ENCODE data around the gene CACNG3. TPM values are rescaled to one million over a fixed set of nuclear protein-coding genes. Genes with fewer than 3 reads are reported as not detected.
"Not testable (repeated sequence)": the region's sequence is repeated elsewhere in the genome, so short reads cannot be mapped to it uniquely, and the experiment has no call there.

CACNG3 gene
- not detected for polyA plus RNA-seq (ENCODE audit: insufficient read length in 3 of 3)
- long read RNA-seq, donor 1, result 0 reads
- long read RNA-seq, donor 2, result 0 reads
- long read RNA-seq, donor 3, result 0 reads
- long read RNA-seq, donor 4, result 0 reads
- long read RNA-seq, donor 5, result 0 reads
- long read RNA-seq, donor 6, partial matches to known transcripts, result 0 of 1 reads
- long read RNA-seq, donor 6, other reads (novel, unspliced or antisense), result 0 of 1 reads
- long read RNA-seq, donor 7, result 0 reads
- long read RNA-seq, donor 8, result 0 reads
- long read RNA-seq, donor 9, result 0 reads
- long read RNA-seq, donor 10, result 0 reads
- long read RNA-seq, donor 11, result 0 reads
- long read RNA-seq, donor 12, result 0 reads
- long read RNA-seq, donor 13, result 0 reads
- long read RNA-seq, donor 14, result 0 reads
- long read RNA-seq, donor 15, result 0 reads
- long read RNA-seq, donor 16, result 0 reads

DNA sequence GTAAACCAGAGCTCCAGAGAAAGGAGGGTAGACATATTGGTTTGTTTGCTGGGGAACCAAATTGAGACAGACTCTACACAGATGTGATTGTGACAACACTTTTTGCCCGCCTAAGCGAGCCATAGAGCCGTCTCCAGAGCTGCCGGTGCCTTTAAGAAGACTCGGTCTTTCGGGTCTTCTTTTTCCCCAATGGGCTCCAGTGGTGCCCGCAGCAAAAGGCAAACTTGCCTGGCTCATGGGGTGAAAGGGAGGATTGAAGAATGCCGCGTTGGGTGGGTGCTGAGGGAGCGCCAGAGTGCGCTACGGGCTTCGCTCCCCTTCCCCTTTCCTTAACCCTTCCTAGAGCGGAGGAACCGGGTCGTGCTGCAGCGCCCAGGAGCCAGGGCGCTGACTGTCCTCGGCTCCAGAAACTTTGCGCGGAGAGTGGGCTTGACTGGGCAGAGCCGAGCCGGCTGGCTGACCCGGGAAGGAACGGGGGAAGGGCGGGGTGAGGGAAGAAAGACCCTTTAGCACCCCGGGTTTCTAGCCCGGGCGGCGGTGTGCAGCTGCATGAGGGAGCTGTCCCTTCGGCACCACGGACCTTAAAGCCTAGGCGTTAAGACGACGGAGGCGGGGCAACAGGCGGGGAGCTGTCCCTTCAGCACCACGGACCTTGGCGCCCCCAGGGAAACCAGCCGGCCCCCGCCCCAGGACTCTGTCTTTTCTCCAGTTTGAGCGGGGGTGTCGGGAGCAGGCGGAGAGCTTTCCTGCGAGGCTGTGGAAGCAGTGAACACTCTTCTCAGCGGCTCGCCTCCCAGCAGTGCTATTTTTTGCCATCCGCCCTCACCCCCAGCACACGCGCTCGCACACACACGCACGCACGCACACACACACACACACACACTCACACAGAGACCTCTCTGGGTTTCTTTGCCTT is at the start of gene CACNG3:
TSS of gene CACNG3 (plus strand) at position 880 of the 916 bp plus-strand sequence. CDS start 420 bp downstream, outside the sequence.
- DNase-seq (ENCODE audit: extremely low read depth in 1 of 11, low read depth in 9 of 11, low spot score in 4 of 11), result peak; percentile 31 to 85 (median 76)

DNA sequence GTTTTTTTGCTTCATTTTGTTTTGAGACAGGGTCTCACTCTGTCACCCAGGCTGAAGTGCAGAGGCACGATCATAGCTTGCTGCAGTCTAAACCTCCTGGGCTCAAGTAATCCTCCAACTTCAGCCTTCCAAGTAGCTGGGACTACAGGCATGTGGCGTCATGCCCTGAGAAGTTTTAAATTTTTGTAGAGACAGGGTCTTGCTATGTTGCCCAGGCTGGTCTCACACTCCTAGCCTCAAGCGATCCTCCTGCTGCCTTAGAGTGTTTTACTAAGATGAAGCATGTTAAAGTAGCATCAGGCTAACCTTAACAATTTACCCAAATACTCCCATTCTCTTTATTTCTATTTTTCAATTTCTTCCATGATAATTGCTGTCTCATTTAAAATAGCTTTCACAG is 49.2 kb upstream of the CACNG3 start:
- DNase-seq (ENCODE audit: extremely low read depth in 1 of 11, low read depth in 9 of 11, low spot score in 4 of 11), result no peak

DNA sequence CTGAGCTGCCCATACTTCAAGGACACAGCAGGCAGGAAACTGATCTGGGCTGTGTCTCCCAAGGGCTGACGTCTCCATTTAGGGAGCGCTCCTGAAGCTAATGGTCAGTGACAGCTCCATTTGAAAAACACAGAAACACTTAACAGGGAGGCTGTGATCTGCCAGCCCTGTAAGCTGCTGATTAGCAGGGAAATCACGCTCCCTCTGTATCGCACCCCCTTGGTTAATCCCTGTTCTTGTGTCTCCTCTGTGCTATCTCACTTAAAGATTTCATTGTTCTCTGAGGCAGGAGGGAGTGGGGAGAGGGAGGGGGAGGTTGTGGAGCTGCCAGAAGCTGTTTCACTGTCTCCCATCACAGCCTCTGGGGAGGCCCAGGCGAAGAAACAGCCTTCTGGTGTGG is 47.4 kb upstream of the CACNG3 start:
- DNase-seq (ENCODE audit: extremely low read depth in 1 of 11, low read depth in 9 of 11, low spot score in 4 of 11), result peak in 1 of 11 donors; percentile 3

DNA sequence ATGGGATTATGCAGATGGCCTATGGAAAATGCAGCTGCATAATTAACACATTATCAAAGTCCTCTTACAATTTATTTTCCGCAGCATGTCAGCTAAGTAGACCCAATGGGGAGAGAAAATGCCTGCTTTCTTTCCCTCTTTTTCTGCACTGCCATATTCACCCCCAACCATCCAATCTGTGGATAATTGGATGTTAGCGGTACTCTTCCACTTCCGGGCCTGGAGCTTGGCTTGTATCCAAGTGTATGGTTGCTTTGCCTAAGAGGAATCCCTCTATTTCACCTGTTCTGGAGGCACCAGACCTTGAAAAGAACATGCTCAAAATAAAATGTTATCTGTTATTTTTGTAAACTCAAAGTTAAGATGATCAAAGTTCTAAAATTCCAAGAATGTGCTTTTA is 41.1 kb upstream of the CACNG3 start:
- no peak for DNase-seq (ENCODE audit: extremely low read depth in 1 of 11, low read depth in 9 of 11, low spot score in 4 of 11)

DNA sequence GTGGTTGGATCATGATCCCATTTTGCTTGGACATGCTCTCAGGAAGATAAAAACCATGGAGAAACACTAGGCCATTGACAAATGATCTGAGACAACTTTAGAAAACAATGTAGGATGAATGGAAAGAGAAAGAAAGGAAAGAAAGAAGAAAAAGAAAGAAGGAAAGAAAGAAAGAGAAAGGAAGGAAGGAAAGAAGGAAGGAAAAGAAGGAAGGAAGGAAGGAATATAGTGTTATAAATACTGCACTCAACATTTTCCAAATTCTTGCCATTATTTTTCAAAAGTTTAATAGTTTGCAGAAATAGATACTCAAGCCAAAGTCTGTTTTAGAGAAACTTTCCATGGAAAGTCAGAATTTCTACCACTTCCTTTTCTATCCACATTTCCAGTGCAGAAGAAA is 39.2 kb upstream of the CACNG3 start:
- no peak for DNase-seq (ENCODE audit: extremely low read depth in 1 of 11, low read depth in 9 of 11, low spot score in 4 of 11)

DNA sequence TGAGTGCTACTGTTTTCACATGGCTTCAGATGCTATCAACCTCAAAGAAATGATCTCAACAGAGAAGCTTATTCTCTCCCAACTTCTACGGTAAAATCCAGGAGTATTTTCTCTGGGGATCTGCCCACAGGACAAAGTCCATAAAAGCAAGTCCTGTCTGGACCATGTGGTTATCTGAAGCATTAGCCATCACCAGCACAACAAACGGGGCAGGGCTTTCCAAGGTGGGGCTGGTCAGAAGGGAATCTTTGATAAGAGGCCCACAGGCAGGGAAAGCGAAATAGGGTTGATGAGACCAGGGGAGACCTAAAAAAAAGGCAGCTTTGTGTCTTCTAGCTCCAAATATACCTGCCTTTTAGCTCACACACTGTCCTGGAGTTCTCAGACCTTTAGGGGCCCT is 38.7 kb upstream of the CACNG3 start:
- no peak for DNase-seq (ENCODE audit: extremely low read depth in 1 of 11, low read depth in 9 of 11, low spot score in 4 of 11)

DNA sequence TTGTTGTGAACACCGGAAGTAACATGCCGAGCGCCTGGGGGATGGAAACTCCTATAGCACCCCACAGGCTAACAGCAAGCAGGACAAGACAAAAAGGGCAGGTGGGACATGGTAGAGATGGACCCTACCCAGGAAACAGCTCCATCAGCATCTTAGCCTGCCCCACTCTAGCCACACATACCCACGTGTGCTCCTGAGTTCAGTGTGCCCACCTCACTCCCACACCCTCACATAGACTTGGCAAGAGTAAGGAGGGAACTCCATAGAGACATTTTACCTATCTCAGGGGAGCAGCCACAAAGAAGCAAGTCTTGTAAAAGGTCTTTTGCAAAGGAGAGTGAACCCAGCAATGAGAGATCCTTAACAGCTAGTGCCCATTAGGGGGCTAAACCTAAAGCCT is 37.8 kb upstream of the CACNG3 start:
- no peak for DNase-seq (ENCODE audit: extremely low read depth in 1 of 11, low read depth in 9 of 11, low spot score in 4 of 11)

DNA sequence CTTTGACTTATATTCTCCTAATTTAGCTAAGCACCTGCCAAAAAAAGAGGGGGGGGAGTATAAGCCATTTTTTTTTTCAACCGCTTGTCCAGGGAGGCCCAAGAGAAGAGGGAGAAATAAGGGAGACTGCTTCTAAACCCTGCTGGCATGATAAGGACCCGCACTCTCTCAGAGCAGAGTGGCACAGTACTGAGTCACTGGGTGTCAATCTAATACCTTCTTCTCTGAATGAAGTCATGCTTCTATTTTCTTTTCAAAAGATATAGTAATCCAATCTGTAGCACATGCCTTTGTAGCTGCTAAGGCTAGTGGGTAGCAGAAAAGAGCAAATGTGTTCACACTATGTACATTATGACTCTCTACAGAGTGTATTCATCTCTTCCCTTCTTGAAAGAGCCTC is 34.9 kb upstream of the CACNG3 start:
- DNase-seq (ENCODE audit: extremely low read depth in 1 of 11, low read depth in 9 of 11, low spot score in 4 of 11), result no peak

DNA sequence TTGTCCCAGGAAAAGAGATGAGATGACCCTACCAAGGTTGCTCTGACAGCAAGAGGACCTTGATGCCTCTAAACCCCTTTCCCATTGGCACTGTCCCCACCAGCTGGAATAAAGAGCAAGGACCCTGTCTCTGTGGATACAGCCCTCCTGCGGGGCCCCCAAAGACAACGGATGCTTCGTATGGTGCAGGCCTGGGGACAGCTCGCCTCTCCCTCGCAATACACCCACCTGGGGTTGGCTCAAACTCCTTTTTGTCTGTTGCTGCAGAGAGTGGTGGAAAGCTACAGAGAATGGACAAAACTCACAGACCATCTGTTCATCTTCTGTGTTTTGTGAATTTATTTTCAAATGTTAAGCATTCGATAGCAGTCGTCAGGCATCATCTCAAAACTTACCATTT is 27.6 kb upstream of the CACNG3 start:
- DNase-seq (ENCODE audit: extremely low read depth in 1 of 11, low read depth in 9 of 11, low spot score in 4 of 11), result no peak

DNA sequence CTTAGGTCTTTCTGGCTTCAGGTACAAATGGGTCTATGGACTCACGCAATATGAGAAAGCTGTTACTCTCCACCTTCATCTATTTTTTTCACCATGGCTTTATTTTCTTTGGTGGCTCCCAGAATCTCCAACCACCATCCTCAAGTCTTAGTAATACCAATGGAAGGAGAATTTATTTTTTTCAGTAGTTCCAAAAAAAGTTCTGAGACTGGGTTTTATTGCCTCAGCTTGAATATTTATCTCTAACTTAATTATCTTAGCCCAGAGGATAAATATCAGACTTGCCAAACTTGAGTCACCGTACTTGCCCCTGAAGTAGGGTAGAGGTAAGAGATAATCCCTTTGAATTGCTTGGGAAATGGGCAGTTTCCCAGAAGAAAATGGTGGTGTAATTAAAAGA is 23.2 kb upstream of the CACNG3 start:
- DNase-seq (ENCODE audit: extremely low read depth in 1 of 11, low read depth in 9 of 11, low spot score in 4 of 11), result no peak

DNA sequence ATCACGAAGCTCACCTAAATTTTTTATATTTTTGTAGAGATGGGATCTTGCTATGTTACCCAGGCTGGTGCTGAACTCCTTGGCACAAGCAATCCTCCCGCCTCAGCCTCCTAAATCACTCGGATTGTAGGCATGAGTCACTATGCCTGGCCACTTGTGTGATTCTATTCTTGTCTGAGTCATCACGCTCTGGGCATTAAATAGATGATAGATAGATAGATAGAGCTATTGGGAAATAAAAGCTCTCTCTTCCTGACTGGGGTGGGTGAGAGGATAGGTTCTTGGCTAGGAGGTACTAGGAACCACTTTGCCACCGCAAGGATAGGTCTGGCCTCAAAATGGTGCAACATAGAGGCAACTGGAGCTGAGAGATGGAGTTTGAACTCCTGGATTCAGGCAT is 21.4 kb upstream of the CACNG3 start:
- DNase-seq (ENCODE audit: extremely low read depth in 1 of 11, low read depth in 9 of 11, low spot score in 4 of 11), result no peak

DNA sequence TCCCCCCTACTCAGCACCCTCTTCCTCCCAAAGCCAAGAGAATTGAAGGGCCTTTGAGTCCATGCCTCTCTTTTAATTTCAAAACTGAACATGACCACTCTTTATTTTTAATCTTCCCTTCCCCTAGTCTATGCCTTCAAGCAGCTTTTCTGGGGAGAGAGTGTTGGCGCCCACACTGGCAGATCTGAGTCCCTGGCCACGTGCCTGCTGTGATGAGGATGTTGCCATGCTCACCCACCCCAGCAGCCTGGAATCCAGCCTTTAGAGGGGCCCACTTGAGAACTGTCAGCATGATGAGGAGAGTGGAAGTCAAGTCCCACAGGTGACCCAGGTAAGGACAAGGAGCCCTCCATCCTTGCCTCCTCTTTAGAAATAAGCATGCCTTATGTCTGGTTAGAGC is 20.3 kb upstream of the CACNG3 start:
- no peak for DNase-seq (ENCODE audit: extremely low read depth in 1 of 11, low read depth in 9 of 11, low spot score in 4 of 11)

DNA sequence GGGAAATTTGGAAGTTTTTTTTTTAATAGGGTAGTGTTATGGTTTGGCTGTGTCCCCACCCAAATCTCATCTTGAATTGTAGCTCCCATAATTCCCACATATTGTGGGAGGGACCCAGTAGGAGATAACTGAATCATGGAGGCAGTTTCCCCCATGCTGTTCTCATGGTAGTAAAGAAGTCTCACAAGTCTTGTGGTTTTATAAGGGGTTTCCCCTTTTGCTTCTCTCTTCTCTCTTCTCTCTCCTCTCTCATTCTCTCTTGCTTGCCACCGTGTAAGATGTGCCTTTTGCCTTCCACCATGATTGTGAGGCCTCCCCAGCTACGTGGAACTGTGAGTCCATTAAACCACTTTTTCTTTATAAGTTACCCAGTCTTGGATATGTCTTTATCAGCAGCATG is 17.3 kb upstream of the CACNG3 start:
- DNase-seq (ENCODE audit: extremely low read depth in 1 of 11, low read depth in 9 of 11, low spot score in 4 of 11), result not testable (repeated sequence)

DNA sequence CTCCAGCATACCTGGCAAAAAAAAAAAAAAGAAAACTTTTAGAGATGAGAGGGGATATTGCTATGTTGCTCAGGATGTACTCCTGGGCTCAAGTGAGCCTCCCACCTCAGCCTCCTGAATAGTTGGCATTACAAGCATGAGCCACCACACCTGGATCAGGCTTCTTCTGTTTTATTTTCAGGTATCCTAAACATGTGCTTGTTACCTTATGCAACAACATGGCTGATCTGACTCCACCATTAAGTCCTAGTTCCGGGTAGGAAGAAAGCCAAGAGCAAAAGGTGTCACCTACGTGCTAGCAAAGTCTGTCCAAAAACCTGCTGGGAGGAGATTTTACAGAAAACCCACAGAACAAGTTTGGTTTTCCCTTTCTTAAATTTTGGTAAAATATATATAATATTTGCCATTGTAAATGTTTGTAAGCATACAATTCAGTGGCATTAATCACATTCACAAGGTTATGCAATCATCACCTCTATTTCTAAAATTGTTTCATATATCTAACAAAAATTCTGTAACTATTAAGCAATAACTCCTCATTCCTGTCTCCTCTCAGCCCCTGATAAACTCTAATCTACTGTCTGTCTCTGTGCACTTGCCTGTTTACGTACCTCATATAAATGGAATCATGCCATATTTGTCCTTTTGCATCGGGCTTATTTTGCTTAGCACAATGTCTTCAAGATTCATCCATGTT is 9.1 kb upstream of the CACNG3 start:
- no peak for DNase-seq (ENCODE audit: extremely low read depth in 1 of 11, low read depth in 9 of 11, low spot score in 4 of 11)

DNA sequence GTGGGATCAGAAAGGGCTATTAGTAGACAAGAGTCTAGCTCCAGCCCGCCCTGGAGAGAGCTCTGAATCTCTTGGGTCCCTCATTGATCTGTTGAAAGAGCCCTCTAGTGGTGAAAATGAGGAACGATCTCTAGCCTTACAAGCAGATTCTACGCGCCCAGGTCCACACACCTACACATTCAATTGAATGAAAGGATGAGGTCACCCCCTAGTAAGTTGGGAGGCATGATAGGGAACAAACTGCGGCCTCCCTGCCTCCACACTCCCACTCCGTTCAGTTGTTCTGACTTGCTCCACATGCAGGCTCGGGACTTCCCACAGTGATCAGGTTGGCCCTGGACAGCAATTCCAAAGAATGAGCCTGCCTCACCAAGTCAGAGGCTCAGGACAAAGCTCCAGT is 2.9 kb upstream of the CACNG3 start:
- peak in 3 of 11 donors; percentile 6 to 21 (median 13) for DNase-seq (ENCODE audit: extremely low read depth in 1 of 11, low read depth in 9 of 11, low spot score in 4 of 11)

DNA sequence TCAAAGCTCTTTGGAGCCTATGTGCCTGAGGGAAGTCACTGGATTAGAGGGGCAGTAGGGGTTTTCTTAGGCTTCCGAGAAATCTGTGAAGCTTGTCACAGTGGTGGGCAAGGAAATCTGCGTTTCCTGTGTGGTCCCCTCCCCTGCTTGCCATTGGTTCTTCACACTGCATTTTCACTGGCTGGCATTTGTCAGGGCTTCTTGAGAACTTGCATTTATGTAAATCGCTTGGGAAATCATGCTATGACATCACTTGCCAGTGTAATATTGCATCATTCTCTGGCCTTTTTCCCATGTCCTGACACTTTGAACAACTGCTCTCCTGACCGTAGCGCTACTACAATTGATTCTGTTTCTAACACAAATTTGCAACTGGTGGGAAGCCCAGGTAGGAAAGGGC is 1.8 kb downstream of the CACNG3 start:
- DNase-seq (ENCODE audit: extremely low read depth in 1 of 11, low read depth in 9 of 11, low spot score in 4 of 11), result no peak

DNA sequence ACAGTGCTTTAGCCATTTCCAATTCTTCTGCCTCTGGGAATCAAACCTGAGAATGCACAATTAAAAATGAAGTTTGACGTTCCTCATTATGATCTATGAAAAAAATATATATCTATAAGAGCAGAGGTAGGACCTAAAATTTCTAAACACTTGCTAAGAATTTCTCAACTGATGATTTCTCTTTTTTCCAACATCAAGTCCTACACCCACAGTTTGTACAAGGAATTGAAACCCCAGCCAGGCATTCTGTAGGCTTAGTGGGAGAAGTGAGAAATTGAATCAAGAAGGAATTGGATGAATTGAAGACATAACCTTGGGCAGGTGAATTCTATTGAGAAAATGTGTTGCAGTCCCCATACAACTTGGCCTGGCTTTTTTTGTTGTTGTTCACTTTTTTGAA is 2.7 kb downstream of the CACNG3 start:
- no peak for DNase-seq (ENCODE audit: extremely low read depth in 1 of 11, low read depth in 9 of 11, low spot score in 4 of 11)

DNA sequence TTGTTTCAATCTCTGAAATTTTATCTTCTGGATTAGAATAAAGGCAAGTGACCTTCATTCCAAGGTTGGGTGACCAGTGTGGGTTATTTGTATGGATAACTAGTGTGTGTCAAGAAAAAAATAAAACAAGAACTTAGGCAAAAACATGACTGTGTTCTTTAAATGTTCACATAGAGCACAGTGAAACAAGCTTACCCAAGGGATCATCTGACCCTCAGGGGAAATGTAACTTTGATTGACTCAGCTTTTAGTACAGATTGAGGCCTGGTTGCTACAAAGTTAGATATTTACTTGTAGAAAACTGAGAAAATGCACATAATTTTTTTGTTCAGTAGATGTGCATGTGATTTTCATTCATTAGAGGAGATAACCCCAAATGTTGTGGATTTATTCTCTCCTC is 6.7 kb downstream of the CACNG3 start:
- DNase-seq (ENCODE audit: extremely low read depth in 1 of 11, low read depth in 9 of 11, low spot score in 4 of 11), result no peak

DNA sequence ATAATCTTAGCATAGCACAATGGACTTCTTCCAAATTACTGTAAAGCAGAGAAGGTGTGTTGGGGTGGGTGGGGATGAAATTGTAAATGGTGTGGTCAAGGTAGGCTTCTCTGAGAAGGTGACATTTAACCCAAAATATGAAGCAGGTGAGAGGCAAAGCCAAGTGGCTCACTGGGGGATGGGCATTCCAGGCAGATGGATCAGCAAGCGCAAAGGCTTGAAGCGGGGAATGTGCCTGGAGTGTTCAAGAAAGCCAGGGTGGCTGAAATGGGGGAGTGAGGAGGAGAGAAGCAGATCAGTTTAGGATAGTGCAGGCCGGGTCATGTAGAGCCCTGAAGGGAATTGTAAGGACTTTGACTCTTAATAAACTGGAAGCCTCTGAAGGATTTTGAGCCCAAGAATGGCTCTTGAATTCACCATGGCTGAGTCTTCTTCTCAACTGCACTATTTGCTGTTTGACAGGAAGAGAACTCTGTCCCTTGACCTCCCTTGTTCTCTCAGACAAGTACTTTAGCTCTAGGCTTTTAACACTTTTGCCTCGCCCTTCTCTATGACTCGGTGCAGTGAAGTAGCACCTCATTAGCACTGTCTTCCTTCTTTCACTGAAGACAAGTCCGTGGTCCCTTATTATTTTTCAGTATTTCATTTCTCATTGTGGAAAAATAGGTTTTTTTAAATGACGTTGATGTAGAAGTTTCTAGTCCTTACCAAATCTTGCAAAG is 14.7 kb downstream of the CACNG3 start:
- DNase-seq (ENCODE audit: extremely low read depth in 1 of 11, low read depth in 9 of 11, low spot score in 4 of 11), result no peak
